Lower lobe of right lung (tissue), 2 donors: Measurements from ENCODE around the gene ZC3H7B. TPM values are rescaled to one million over a fixed set of nuclear protein-coding genes. Genes with fewer than 3 reads are reported as not detected.
"Not testable (repeated sequence)": the region's sequence is repeated elsewhere in the genome, so short reads cannot be mapped to it uniquely, and the experiment has no call there.

Experiments
- ATAC-seq, 2 donors: fragments of 200-7000 bp; cut with Tn5 transposase; one replicate each; pipeline ENCODE4 v1.9.1; 2020 to 2022; ENCODE audit warnings: mild to moderate bottlenecking in 2 of 2, moderate library complexity in 2 of 2
- DNase-seq: peaks from one replicate; pipeline ENCODE4 v3.0.0-alpha.2; 2020
- H3K27ac ChIP-seq: fragments of 200-600 bp; one replicate; pipeline ENCODE4 v1.8.0; 2022
- H3K27me3 ChIP-seq: fragments of 200-600 bp; one replicate; pipeline ENCODE4 v1.8.0; 2022; ENCODE audit warnings: low read depth
- H3K36me3 ChIP-seq: fragments of 200-600 bp; one replicate; pipeline ENCODE4 v1.8.0; 2022; ENCODE audit warnings: mild to moderate bottlenecking
- H3K4me1 ChIP-seq: fragments of 200-600 bp; one replicate; pipeline ENCODE4 v1.8.0; 2022
- H3K4me3 ChIP-seq: fragments of 200-600 bp; one replicate; pipeline ENCODE4 v1.8.0; 2022; ENCODE audit warnings: mild to moderate bottlenecking
- H3K9me3 ChIP-seq: fragments of 200-600 bp; one replicate; pipeline ENCODE4 v1.8.0; 2022
- CTCF ChIP-seq: fragments of 200-600 bp; IDR thresholded peaks from one replicate; pipeline ENCODE4 v1.8.0; 2022; ENCODE audit warnings: antibody characterized with exemption, mild to moderate bottlenecking
- intact Hi-C: fragments of 100-400 bp; cut with DNase I; formaldehyde crosslinking; loops from one replicate; pipeline ENCODE4 v1.11.0; 2022
- total RNA-seq: library from RNA; stranded (reverse); fragmentation: NEBNext Ultra II Directional; extraction: Animal tissue kit (Norgen Biotek cat#: 25700); gene quantifications from one replicate; pipeline ENCODE4 v1.2.1, GENCODE V29; 2021
- donor health status: DM: no; HTN: yes; CAD: no; lungs with severe emphysema.

Gene ZC3H7B
- total RNA-seq, 1 donor from 2014 or later = 63.1 TPM

DNA sequence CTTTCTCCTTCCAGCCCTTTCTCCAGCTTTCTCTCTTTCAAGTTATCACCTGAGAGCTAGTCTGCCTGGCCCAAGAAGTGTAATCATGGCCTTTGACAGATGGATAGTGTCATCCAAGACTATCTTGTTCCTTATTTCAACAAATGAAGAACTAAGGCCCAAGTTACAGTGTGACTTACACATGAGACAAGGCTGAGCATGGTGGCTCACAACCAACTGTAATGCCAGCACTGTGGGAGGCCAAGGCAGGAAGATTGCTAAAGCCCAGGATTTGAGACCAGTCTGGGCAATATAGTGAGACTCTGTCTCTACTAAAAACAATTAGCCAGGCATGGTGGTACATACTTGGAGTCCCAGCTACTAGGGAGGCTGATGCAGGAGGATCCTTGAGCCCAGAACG is 11.7 kb upstream of the ZC3H7B start:
- no peaks in the 10 kb centered on the region for H3K9me3 ChIP-seq
- H3K4me1 ChIP-seq = peaks cover 41% of the 10 kb centered on the region
- H3K4me3 ChIP-seq = no peak overlapping the region
- intact Hi-C loops = no loop called here
- no peak for ATAC-seq
- H3K27me3 ChIP-seq = no peaks in the 10 kb centered on the region
- TF ChIP-seq CTCF = no peak
- DNase-seq = no peak
- peak overlapping the region; percentile 85 for H3K27ac ChIP-seq
- peaks cover 1% of the 10 kb centered on the region for H3K36me3 ChIP-seq

- intact Hi-C loops = no loop called here
- H3K27me3 ChIP-seq = no peaks in the 10 kb centered on the region
- H3K4me1 ChIP-seq = peaks cover 33% of the 10 kb centered on the region
- H3K27ac ChIP-seq = peak overlapping the region; percentile 85
- H3K4me3 ChIP-seq = no peak overlapping the region
- ATAC-seq = no peak
- DNase-seq = no peak
- H3K36me3 ChIP-seq = no peaks in the 10 kb centered on the region
- TF ChIP-seq CTCF = no peak
- H3K9me3 ChIP-seq = no peaks in the 10 kb centered on the region
Measured at GRCh38 chr22:41290262-41291221, 10.8 kb upstream of the ZC3H7B start.

- H3K9me3 ChIP-seq, ATAC-seq, H3K4me1 ChIP-seq, H3K27ac ChIP-seq, H3K36me3 ChIP-seq, H3K27me3 ChIP-seq, DNase-seq, intact Hi-C loops, H3K4me3 ChIP-seq: not testable (repeated sequence)
Measured at GRCh38 chr22:41294816-41295215, 6.5 kb upstream of the ZC3H7B start.

GRCh38 chr22:41296826-41297667 is 4.3 kb upstream of the ZC3H7B start:
- Histone ChIP-seq H3K4me3 (no peak overlapping the region), H3K36me3 (no peaks in the 10 kb centered on the region), H3K27ac (no peak overlapping the region), H3K4me1 (peaks cover 5% of the 10 kb centered on the region), H3K9me3 (no peaks in the 10 kb centered on the region), H3K27me3 (no peaks in the 10 kb centered on the region)
- DNase-seq (no peak), ATAC-seq (no peak)
- intact Hi-C loops = no loop called here
- TF ChIP-seq CTCF = no peak

DNA sequence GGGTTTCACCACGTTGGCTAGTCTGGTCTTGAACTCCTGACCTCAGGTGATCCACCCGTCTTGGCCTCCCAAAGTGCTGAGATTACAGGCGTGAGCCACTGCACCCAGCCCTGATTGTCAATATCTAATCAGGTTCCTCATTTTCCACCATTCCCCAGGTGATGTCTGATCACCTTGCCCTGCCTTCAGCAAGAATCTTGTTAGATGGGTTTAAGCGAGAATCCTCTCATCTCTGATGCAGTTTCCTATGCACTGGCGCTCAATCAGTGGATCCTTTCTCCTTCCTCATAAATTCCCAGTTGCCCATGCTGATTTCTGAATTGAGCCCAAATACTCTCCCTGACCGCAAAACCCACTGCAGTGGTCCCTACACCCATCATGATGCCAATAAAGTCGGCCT is 664 bp upstream of the ZC3H7B start:
- no peak for TF ChIP-seq CTCF
- DNase-seq = no peak
- Histone ChIP-seq H3K27ac (peak overlapping the region; percentile 90), H3K9me3 (no peaks in the 10 kb centered on the region), H3K4me3 (peak overlapping the region; percentile 94), H3K4me1 (peaks cover 17% of the 10 kb centered on the region), H3K27me3 (no peaks in the 10 kb centered on the region), H3K36me3 (no peaks in the 10 kb centered on the region)
- no peak for ATAC-seq
- intact Hi-C loops = no loop called here
